A673 (cell line): Measurements from ENCODE around the gene PCOLCE2. TPM values are rescaled to one million over a fixed set of nuclear protein-coding genes. Genes with fewer than 3 reads are reported as not detected.

Source experiments
- BruUV-seq: library from RNA; stranded (reverse); fragments of 400-500 nt; replicated peaks from 2 replicates; lab custom pipeline; 2021; lab: Mats Ljungman, UMichigan
- CTCF ChIA-PET: fragments of 300-600 bp; sonication (Branson Sonifier 250); formaldehyde crosslinking; loops from one replicate; lab custom pipeline; 2022; ENCODE audit warnings: antibody characterized with exemption; lab: Charles Lee
- POLR2A ChIA-PET: fragments of 300-600 bp; sonication (Branson Sonifier 250); formaldehyde crosslinking; loops from one replicate; lab custom pipeline; 2022; ENCODE audit warnings: antibody characterized with exemption; ENCODE audit not compliant: low non-redundant PET; lab: Charles Lee
- DNase-seq: peaks from one replicate; pipeline ENCODE4 v3.0.0-alpha.2; 2015; ENCODE audit warnings: low spot score
- H3K27ac ChIP-seq: fragments of 200-600 bp; sonication (generic); 2 replicates; pipeline ENCODE4 v1.5.1; 2016; ENCODE audit warnings: mixed run types, low read depth, mild to moderate bottlenecking, mixed read lengths, antibody characterized with exemption, low read length; ENCODE audit not compliant: poor library complexity, severe bottlenecking
- H3K27me3 ChIP-seq: fragments of 200-600 bp; sonication (generic); replicated peaks from 2 replicates; pipeline ENCODE4 v1.6.1; 2017; ENCODE audit warnings: mixed run types, low read depth, mild to moderate bottlenecking, mixed read lengths, antibody characterized with exemption, low read length; ENCODE audit not compliant: insufficient read depth, poor library complexity
- H3K36me3 ChIP-seq: fragments of 200-600 bp; sonication (generic); 2 replicates; pipeline ENCODE4 v1.6.1; 2016; ENCODE audit warnings: mixed run types, mild to moderate bottlenecking, mixed read lengths, antibody characterized with exemption, low read length; ENCODE audit not compliant: insufficient read depth, poor library complexity, severe bottlenecking
- H3K4me1 ChIP-seq: fragments of 200-600 bp; sonication (generic); 2 replicates; pipeline ENCODE4 v1.6.1; 2017; ENCODE audit warnings: mixed run types, mild to moderate bottlenecking, mixed read lengths, antibody characterized with exemption, low read length; ENCODE audit not compliant: insufficient read depth, poor library complexity, severe bottlenecking
- H3K4me3 ChIP-seq: fragments of 200-600 bp; sonication (generic); 2 replicates; pipeline ENCODE4 v1.5.1; 2016; ENCODE audit warnings: low read depth, mixed run types, mild to moderate bottlenecking, mixed read lengths, low read length; ENCODE audit not compliant: poor library complexity, severe bottlenecking
- H3K9me3 ChIP-seq: fragments of 200-600 bp; sonication (generic); 2 replicates; pipeline ENCODE4 v1.6.1; 2016; ENCODE audit warnings: mixed run types, low read depth, mild to moderate bottlenecking, mixed read lengths, antibody characterized with exemption, low read length; ENCODE audit not compliant: poor library complexity, severe bottlenecking
- EZH2 ChIP-seq: fragments of 200-600 bp; sonication (generic); IDR thresholded peaks from 2 replicates; pipeline ENCODE4 v1.6.1; 2017; ENCODE audit warnings: borderline replicate concordance, low read depth, mild to moderate bottlenecking, mixed read lengths, antibody characterized with exemption, low read length; ENCODE audit not compliant: poor library complexity, severe bottlenecking
- intact Hi-C: fragments of 100-400 bp; cut with micrococcal nuclease; formaldehyde crosslinking; loops from one replicate; pipeline ENCODE4 v1.10.0; 2022; ENCODE audit not compliant: unreplicated experiment
- total RNA-seq: library from RNA; stranded (reverse); gene quantifications from 2 replicates; pipeline ENCODE4 v1.2.3, GENCODE V29; 2021
- TF ChIP-seq, protein P1 (sequence below): fragments of 300-800, 200-600 bp; sonication (generic); conservative IDR thresholded peaks from 2 replicates; pipeline ENCODE4 v1.5.1; 2017; ENCODE audit warnings: low read depth, mild to moderate bottlenecking, antibody characterized with exemption, low read length, moderate library complexity, mixed read lengths

PCOLCE2 gene
- total RNA-seq, 1 experiment from 2014 or later, result 6.4 TPM

GRCh38 chr3:142802891-142803290 lies 86.0 kb downstream of the PCOLCE2 start:
- Histone ChIP-seq H3K9me3 (no peaks in the 10 kb centered on the region), H3K27ac (no peak overlapping the region), H3K4me3 (no peak overlapping the region), H3K36me3 (no peaks in the 10 kb centered on the region), H3K4me1 (no peaks in the 10 kb centered on the region), H3K27me3 (no peaks in the 10 kb centered on the region)
- POLR2A ChIA-PET, result no interaction called here
- intact Hi-C loops, result no loop called here
- CTCF ChIA-PET, result interaction anchor here (0.6 kb wide), 1 partner anchor 26 kb away, joined by 3 read pairs; no protein-coding TSS in a partner anchor
- BruUV-seq, result no TSS peak
- TF ChIP-seq, protein P1, sequence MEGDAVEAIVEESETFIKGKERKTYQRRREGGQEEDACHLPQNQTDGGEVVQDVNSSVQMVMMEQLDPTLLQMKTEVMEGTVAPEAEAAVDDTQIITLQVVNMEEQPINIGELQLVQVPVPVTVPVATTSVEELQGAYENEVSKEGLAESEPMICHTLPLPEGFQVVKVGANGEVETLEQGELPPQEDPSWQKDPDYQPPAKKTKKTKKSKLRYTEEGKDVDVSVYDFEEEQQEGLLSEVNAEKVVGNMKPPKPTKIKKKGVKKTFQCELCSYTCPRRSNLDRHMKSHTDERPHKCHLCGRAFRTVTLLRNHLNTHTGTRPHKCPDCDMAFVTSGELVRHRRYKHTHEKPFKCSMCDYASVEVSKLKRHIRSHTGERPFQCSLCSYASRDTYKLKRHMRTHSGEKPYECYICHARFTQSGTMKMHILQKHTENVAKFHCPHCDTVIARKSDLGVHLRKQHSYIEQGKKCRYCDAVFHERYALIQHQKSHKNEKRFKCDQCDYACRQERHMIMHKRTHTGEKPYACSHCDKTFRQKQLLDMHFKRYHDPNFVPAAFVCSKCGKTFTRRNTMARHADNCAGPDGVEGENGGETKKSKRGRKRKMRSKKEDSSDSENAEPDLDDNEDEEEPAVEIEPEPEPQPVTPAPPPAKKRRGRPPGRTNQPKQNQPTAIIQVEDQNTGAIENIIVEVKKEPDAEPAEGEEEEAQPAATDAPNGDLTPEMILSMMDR, result no peak
- TF ChIP-seq EZH2, result no peak
- no peak for DNase-seq

DNA sequence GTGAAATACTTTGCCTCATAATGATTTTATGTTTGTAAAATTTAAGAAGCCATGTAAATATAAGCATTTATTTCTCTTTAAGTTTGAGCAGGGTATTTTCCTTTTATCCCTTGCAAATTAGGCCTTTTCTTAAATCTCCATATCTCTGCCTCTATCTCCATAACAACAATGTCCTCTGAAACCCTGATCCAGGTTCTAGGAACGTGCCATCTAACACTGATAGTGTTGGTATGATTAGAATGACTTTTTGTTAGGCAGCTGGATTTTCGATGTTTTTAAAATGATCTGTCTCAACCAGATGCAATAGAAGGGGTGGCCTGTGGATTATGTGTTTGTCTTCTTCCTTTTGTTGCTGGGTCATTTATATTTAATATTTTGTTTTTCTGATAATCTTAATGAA lies 87.1 kb downstream of the PCOLCE2 start:
- intact Hi-C loops, result no loop called here
- Histone ChIP-seq H3K4me1 (no peaks in the 10 kb centered on the region), H3K27me3 (no peaks in the 10 kb centered on the region), H3K9me3 (no peaks in the 10 kb centered on the region), H3K36me3 (no peaks in the 10 kb centered on the region), H3K27ac (no peak overlapping the region), H3K4me3 (no peak overlapping the region)
- CTCF ChIA-PET, result no interaction called here
- no TSS peak for BruUV-seq
- TF ChIP-seq, protein P1, result no peak
- TF ChIP-seq EZH2, result no peak
- POLR2A ChIA-PET, result no interaction called here
- DNase-seq, result no peak

DNA sequence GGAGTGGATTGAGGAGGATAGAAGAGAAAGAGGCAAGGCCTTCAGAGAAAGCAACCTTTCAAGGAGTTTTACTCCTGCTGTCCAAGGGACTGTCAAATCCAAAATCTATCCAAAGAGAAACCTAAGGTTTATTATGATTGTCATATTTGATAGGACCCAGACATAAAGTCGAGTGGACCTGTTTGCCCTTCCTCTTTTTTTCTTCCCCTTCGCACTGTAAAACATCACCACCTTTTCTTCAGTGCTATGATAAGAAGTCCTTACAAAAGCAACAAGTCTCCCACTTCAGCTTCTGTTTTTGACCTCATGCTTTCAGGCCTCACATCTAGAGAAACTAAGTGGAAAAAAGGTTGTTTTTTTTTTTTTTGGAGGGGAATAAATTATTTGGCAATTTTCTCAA lies 92.1 kb downstream of the PCOLCE2 start:
- Histone ChIP-seq H3K27me3 (no peaks in the 10 kb centered on the region), H3K36me3 (no peaks in the 10 kb centered on the region), H3K4me1 (no peaks in the 10 kb centered on the region), H3K9me3 (no peaks in the 10 kb centered on the region), H3K4me3 (no peak overlapping the region), H3K27ac (no peak overlapping the region)
- DNase-seq, result no peak
- intact Hi-C loops, result no loop called here
- BruUV-seq, result no TSS peak
- ChIA-PET POLR2A (no interaction called here), CTCF (no interaction called here)
- TF ChIP-seq, protein P1, result no peak
- TF ChIP-seq EZH2, result no peak
